ENCODE measurements around the gene THSD8. TPM values are rescaled to one million over a fixed set of nuclear protein-coding genes. Genes with fewer than 3 reads are reported as not detected.

THSD8 gene
- total and polyA plus RNA-seq, 5 donors, result 2.2 to 3.6 (median 2.8) TPM

GRCh38 chr19:12767666-12768065 is 34.2 kb upstream of the THSD8 start:
- Histone ChIP-seq H3K4me3 (ENCODE audit: low read length) (no peak overlapping the region), H3K27ac (ENCODE audit: low read length) (no peak overlapping the region), H3K27me3 (ENCODE audit: control insufficient read depth, insufficient read depth) (no peaks in the 10 kb centered on the region), H3K9me3 (ENCODE audit: control insufficient read depth, low read length) (no peaks in the 10 kb centered on the region), H3K4me1 (ENCODE audit: control insufficient read depth, insufficient read depth, low read length) (no peaks in the 10 kb centered on the region)
- ATAC-seq, result no peak
- no peak for DNase-seq
- intact Hi-C loops (cut with DNase I), result loop anchor here in 3 of 4 donors (2.0 to 5.0 kb wide), 3 partner anchors 35 to 80 kb away; partner anchors contain the start of genes PRDX2 (in 3 of the 3) and THSD8 (in 3 of the 3)
- WGBS, result 94% methylated on average over 15 of the region's 15 CpGs

GRCh38 chr19:12769689-12770088 is 32.2 kb upstream of the THSD8 start:
- H3K4me3 ChIP-seq (ENCODE audit: low read length), result no peak overlapping the region
- no peaks in the 10 kb centered on the region for H3K4me1 ChIP-seq (ENCODE audit: control insufficient read depth, insufficient read depth, low read length)
- no peak for DNase-seq
- no peak overlapping the region for H3K27ac ChIP-seq (ENCODE audit: low read length)
- ATAC-seq, result no peak
- intact Hi-C loops (cut with DNase I), result loop anchor here in 3 of 4 donors (5.0 kb wide), 2 partner anchors 33 to 78 kb away; partner anchors contain the start of genes PRDX2 (in 3 of the 3) and THSD8 (in 3 of the 3)
- WGBS, result 58% methylated on average over 37 of the region's 37 CpGs
- H3K9me3 ChIP-seq (ENCODE audit: control insufficient read depth, low read length), result no peaks in the 10 kb centered on the region
- no peaks in the 10 kb centered on the region for H3K27me3 ChIP-seq (ENCODE audit: control insufficient read depth, insufficient read depth)

- 94% methylated on average over 13 of the region's 13 CpGs for WGBS
- ATAC-seq (no peak), DNase-seq (no peak)
- intact Hi-C loops (cut with DNase I), result no loop called here
- Histone ChIP-seq H3K4me1 (ENCODE audit: control insufficient read depth, insufficient read depth, low read length) (peaks cover 5% of the 10 kb centered on the region), H3K27ac (ENCODE audit: low read length) (no peak overlapping the region), H3K9me3 (ENCODE audit: control insufficient read depth, low read length) (no peaks in the 10 kb centered on the region), H3K27me3 (ENCODE audit: control insufficient read depth, insufficient read depth) (no peaks in the 10 kb centered on the region), H3K4me3 (ENCODE audit: low read length) (no peak overlapping the region)
Measured at GRCh38 chr19:12770922-12771321, 30.9 kb upstream of the THSD8 start.

- no peaks in the 10 kb centered on the region for H3K9me3 ChIP-seq (ENCODE audit: control insufficient read depth, low read length)
- DNase-seq, result peak in 2 of 3 donors; percentile 45 to 53
- 61% methylated on average over 4 of the region's 4 CpGs for WGBS
- H3K27ac ChIP-seq (ENCODE audit: low read length), result no peak overlapping the region
- H3K4me1 ChIP-seq (ENCODE audit: control insufficient read depth, insufficient read depth, low read length), result peaks cover 5% of the 10 kb centered on the region
- ATAC-seq, result peak in 1 of 2 donors; percentile 11
- no peaks in the 10 kb centered on the region for H3K27me3 ChIP-seq (ENCODE audit: control insufficient read depth, insufficient read depth)
- H3K4me3 ChIP-seq (ENCODE audit: low read length), result no peak overlapping the region
- intact Hi-C loops (cut with DNase I), result no loop called here
Measured at GRCh38 chr19:12772323-12772722, 29.5 kb upstream of the THSD8 start.

GRCh38 chr19:12773571-12773970 is 28.3 kb upstream of the THSD8 start:
- Histone ChIP-seq H3K9me3 (ENCODE audit: control insufficient read depth, low read length) (no peaks in the 10 kb centered on the region), H3K27ac (ENCODE audit: low read length) (no peak overlapping the region), H3K27me3 (ENCODE audit: control insufficient read depth, insufficient read depth) (no peaks in the 10 kb centered on the region), H3K4me3 (ENCODE audit: low read length) (no peak overlapping the region), H3K4me1 (ENCODE audit: control insufficient read depth, insufficient read depth, low read length) (peaks cover 6% of the 10 kb centered on the region)
- ATAC-seq (no peak), DNase-seq (no peak)
- intact Hi-C loops (cut with DNase I), result no loop called here
- WGBS, result 83% methylated on average over 2 of the region's 2 CpGs

- DNase-seq (peak in 2 of 3 donors; percentile 67 to 86), ATAC-seq (no peak)
- intact Hi-C loops (cut with DNase I), result no loop called here
- H3K9me3 ChIP-seq (ENCODE audit: control insufficient read depth, low read length), result no peaks in the 10 kb centered on the region
- peak within 1 kb of the TSS; percentile 60 for H3K4me3 ChIP-seq (ENCODE audit: low read length)
- peaks cover 6% of the 10 kb centered on the region for H3K4me1 ChIP-seq (ENCODE audit: control insufficient read depth, insufficient read depth, low read length)
- H3K27me3 ChIP-seq (ENCODE audit: control insufficient read depth, insufficient read depth), result no peaks in the 10 kb centered on the region
- 18% methylated on average over 58 of the region's 58 CpGs for WGBS
- peak within 1 kb of the TSS; percentile 64 for H3K27ac ChIP-seq (ENCODE audit: low read length)
Measured at GRCh38 chr19:12774588-12775555, 27.0 kb upstream of the THSD8 start, which contains the start of gene HOOK2. HOOK2 (minus strand) TSS chr19:12775552; CDS start chr19:12775449, 103 bp downstream.

GRCh38 chr19:12777217-12778016 is 24.5 kb upstream of the THSD8 start:
- DNase-seq (peak; percentile 86 to 94 (median 93)), ATAC-seq (peak; percentile 55 to 58)
- peak overlapping the region; percentile 59 for H3K4me3 ChIP-seq (ENCODE audit: low read length)
- peak overlapping the region; percentile 65 for H3K27ac ChIP-seq (ENCODE audit: low read length)
- intact Hi-C loops (cut with DNase I), result loop anchor here in 2 of 4 donors (2.0 kb wide), 2 partner anchors 17 to 19 kb away; no protein-coding TSS in a partner anchor
- no peaks in the 10 kb centered on the region for H3K9me3 ChIP-seq (ENCODE audit: control insufficient read depth, low read length)
- H3K27me3 ChIP-seq (ENCODE audit: control insufficient read depth, insufficient read depth), result no peaks in the 10 kb centered on the region
- 11% methylated on average over 43 of the region's 43 CpGs for WGBS
- peaks cover 6% of the 10 kb centered on the region for H3K4me1 ChIP-seq (ENCODE audit: control insufficient read depth, insufficient read depth, low read length)

- Histone ChIP-seq H3K4me3 (ENCODE audit: low read length) (peak overlapping the region; percentile 59), H3K4me1 (ENCODE audit: control insufficient read depth, insufficient read depth, low read length) (peaks cover 6% of the 10 kb centered on the region), H3K27me3 (ENCODE audit: control insufficient read depth, insufficient read depth) (no peaks in the 10 kb centered on the region), H3K9me3 (ENCODE audit: control insufficient read depth, low read length) (no peaks in the 10 kb centered on the region), H3K27ac (ENCODE audit: low read length) (peak overlapping the region; percentile 65)
- DNase-seq, result peak; percentile 85 to 92 (median 90)
- WGBS, result 2% methylated on average over 44 of the region's 44 CpGs
- peak; percentile 42 to 58 for ATAC-seq
- intact Hi-C loops (cut with DNase I), result loop anchor here in 1 of 4 donors (2.0 kb wide), 1 partner anchor 17 kb away; no protein-coding TSS in a partner anchor
Measured at GRCh38 chr19:12778017-12778904, 23.6 kb upstream of the THSD8 start.

GRCh38 chr19:12778905-12779161 is 23.0 kb upstream of the THSD8 start:
- peaks cover 6% of the 10 kb centered on the region for H3K4me1 ChIP-seq (ENCODE audit: control insufficient read depth, insufficient read depth, low read length)
- WGBS, result 33% methylated on average over 6 of the region's 6 CpGs
- DNase-seq (no peak), ATAC-seq (no peak)
- peak overlapping the region; percentile 65 for H3K27ac ChIP-seq (ENCODE audit: low read length)
- H3K9me3 ChIP-seq (ENCODE audit: control insufficient read depth, low read length), result no peaks in the 10 kb centered on the region
- peak overlapping the region; percentile 59 for H3K4me3 ChIP-seq (ENCODE audit: low read length)
- intact Hi-C loops (cut with DNase I), result loop anchor here in 1 of 4 donors (2.0 kb wide), 1 partner anchor 16 kb away; no protein-coding TSS in a partner anchor
- no peaks in the 10 kb centered on the region for H3K27me3 ChIP-seq (ENCODE audit: control insufficient read depth, insufficient read depth)

All from right cardiac atrium (tissue), 5 donors.